Lower leg skin (tissue), 3 donors: Measurements from ENCODE around the gene ABCG4.

Source experiments
- CTCF ChIP-seq, 3 donors: fragments of 450-650 bp; IDR thresholded peaks; one replicate each; pipeline ENCODE4 v1.5.1; 2016; ENCODE audit warnings: antibody characterized with exemption in 3 of 3, mild to moderate bottlenecking in 3 of 3, moderate library complexity in 2 of 3
- POLR2A ChIP-seq, 2 donors: fragments of 450-650 bp; IDR thresholded peaks; one replicate each; pipeline ENCODE4 v1.6.1; 2016 to 2017; ENCODE audit warnings: antibody characterized with exemption in 2 of 2, mild to moderate bottlenecking in 1 of 2, moderate library complexity in 1 of 2

DNA sequence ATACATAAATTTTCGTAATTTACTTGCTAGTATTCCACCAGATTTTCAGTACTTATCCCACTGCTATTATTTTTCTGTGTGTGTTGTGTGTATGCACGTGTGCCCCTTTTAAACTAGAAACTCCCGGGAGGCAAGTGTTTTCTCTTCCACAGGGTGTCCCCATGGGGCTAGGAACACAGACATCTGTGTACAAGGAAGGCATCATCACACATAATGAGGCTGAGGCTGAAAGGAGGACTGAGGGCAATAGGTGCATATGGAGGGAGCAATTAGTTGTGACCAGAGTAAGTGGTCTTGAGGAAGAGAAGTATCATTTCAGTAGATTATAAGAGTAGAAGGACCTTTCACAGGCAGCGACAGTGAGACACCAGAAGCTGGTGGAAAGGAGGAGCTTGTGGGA is 45.1 kb upstream of the ABCG4 start:
- TF ChIP-seq CTCF (IDR thresholded peaks at IDR 0.05) (no peak), POLR2A (IDR thresholded peaks at IDR 0.05) (no peak)
